ENCODE data around the gene C21orf58.

GRCh38 chr21:46369520-46370235 is 46.0 kb upstream of the C21orf58 start:
- TF ChIP-seq, protein P1, sequence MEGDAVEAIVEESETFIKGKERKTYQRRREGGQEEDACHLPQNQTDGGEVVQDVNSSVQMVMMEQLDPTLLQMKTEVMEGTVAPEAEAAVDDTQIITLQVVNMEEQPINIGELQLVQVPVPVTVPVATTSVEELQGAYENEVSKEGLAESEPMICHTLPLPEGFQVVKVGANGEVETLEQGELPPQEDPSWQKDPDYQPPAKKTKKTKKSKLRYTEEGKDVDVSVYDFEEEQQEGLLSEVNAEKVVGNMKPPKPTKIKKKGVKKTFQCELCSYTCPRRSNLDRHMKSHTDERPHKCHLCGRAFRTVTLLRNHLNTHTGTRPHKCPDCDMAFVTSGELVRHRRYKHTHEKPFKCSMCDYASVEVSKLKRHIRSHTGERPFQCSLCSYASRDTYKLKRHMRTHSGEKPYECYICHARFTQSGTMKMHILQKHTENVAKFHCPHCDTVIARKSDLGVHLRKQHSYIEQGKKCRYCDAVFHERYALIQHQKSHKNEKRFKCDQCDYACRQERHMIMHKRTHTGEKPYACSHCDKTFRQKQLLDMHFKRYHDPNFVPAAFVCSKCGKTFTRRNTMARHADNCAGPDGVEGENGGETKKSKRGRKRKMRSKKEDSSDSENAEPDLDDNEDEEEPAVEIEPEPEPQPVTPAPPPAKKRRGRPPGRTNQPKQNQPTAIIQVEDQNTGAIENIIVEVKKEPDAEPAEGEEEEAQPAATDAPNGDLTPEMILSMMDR (IDR thresholded peaks at IDR 0.05): no peak
- no peak for TF ChIP-seq POLR2A (IDR thresholded peaks at IDR 0.05)
